CD14-positive monocyte (primary cell): ENCODE results near the gene RABGAP1. TPM values are rescaled to one million over a fixed set of nuclear protein-coding genes. Genes with fewer than 3 reads are reported as not detected.

Experiments used
- DNase-seq, 3 donors: peaks; one replicate each; pipeline ENCODE4 v3.0.0-alpha.2; 2011 to 2022
- H2AFZ ChIP-seq: 2 replicates; pipeline ENCODE4 v1.6.0; 2012; ENCODE audit warnings: mild to moderate bottlenecking, low read depth, low read length, inconsistent platforms; ENCODE audit not compliant: insufficient read depth, poor library complexity, severe bottlenecking
- H3K27ac ChIP-seq, 2 donors: 1 replicate in 1 of 2; 2 replicates in 1 of 2; pipeline ENCODE4 v1.5.1; 2012 to 2013; ENCODE audit warnings: low read length in 2 of 2, control low read depth in 1 of 2, inconsistent platforms in 1 of 2, low read depth in 1 of 2, mild to moderate bottlenecking in 1 of 2
- H3K27me3 ChIP-seq, 2 donors: one replicate each; pipeline versions ENCODE4 v1.6.0 to v1.6.1; 2011 to 2013; ENCODE audit warnings: low read length in 2 of 2; ENCODE audit not compliant: control insufficient read depth in 2 of 2, insufficient read depth in 2 of 2
- H3K36me3 ChIP-seq, 2 donors: replicated peaks in 1 of 2; 1 replicate in 1 of 2; 2 replicates in 1 of 2; pipeline versions ENCODE4 v1.5.1 to v1.6.1; 2012 to 2013; ENCODE audit warnings: low read length in 2 of 2, control low read depth in 1 of 2, inconsistent platforms in 1 of 2, mild to moderate bottlenecking in 1 of 2; ENCODE audit not compliant: insufficient read depth in 2 of 2, control insufficient read depth in 1 of 2
- H3K4me1 ChIP-seq, 2 donors: 1 replicate in 1 of 2; 2 replicates in 1 of 2; pipeline versions ENCODE4 v1.5.1 to v1.6.1; 2012 to 2013; ENCODE audit warnings: low read length in 2 of 2, control low read depth in 1 of 2, inconsistent platforms in 1 of 2, mild to moderate bottlenecking in 1 of 2, moderate library complexity in 1 of 2; ENCODE audit not compliant: insufficient read depth in 2 of 2, control insufficient read depth in 1 of 2
- H3K4me2 ChIP-seq: replicated peaks from 2 replicates; pipeline ENCODE3; 2012; ENCODE audit warnings: low read length, moderate library complexity, mild to moderate bottlenecking; ENCODE audit not compliant: poor library complexity, severe bottlenecking; ENCODE audit errors: extremely low read depth
- H3K4me3 ChIP-seq, 3 experiments: fragments of 200-600 bp in 1 of 3; sonication (generic) in 1 of 3; replicated peaks in 1 of 3; 1 replicate in 2 of 3; 2 replicates in 1 of 3; pipeline ENCODE4 v1.5.1; 2011 to 2013; ENCODE audit warnings: low read length in 3 of 3, mild to moderate bottlenecking in 3 of 3, control low read depth in 2 of 3, low read depth in 2 of 3, inconsistent platforms in 1 of 3, moderate library complexity in 1 of 3
- H3K79me2 ChIP-seq: 2 replicates; pipeline ENCODE4 v1.6.0; 2012; ENCODE audit warnings: mild to moderate bottlenecking, control low read depth, inconsistent platforms, low read length, moderate library complexity; ENCODE audit not compliant: insufficient read depth
- H3K9ac ChIP-seq: 2 replicates; pipeline ENCODE4 v1.6.0; 2017; ENCODE audit warnings: low read length, mild to moderate bottlenecking; ENCODE audit not compliant: insufficient read depth, poor library complexity, severe bottlenecking
- H3K9me3 ChIP-seq, 2 donors: replicated peaks in 1 of 2; 1 replicate in 1 of 2; 2 replicates in 1 of 2; pipeline versions ENCODE4 v1.5.1 to v1.6.1; 2012 to 2013; ENCODE audit warnings: low read length in 2 of 2, control low read depth in 1 of 2; ENCODE audit not compliant: control insufficient read depth in 1 of 2, insufficient read depth in 1 of 2
- H4K20me1 ChIP-seq: 2 replicates; pipeline ENCODE4 v1.6.0; 2012; ENCODE audit warnings: mild to moderate bottlenecking, low read length, control low read depth, moderate library complexity; ENCODE audit not compliant: insufficient read depth
- H3K27ac Mint-ChIP-seq, 7 donors: one replicate each; pipeline ENCODE4 v1.8.0; 2020; ENCODE audit warnings: mild to moderate bottlenecking in 7 of 7, mixed read lengths in 7 of 7, moderate library complexity in 6 of 7, inconsistent platforms in 2 of 7
- H3K27me3 Mint-ChIP-seq, 3 donors: one replicate each; pipeline ENCODE4 v1.8.0; 2021 to 2022; ENCODE audit warnings: low read depth in 3 of 3, mild to moderate bottlenecking in 3 of 3, mixed read lengths in 3 of 3, moderate library complexity in 3 of 3, inconsistent platforms in 1 of 3
- H3K36me3 Mint-ChIP-seq, 2 donors: one replicate each; pipeline ENCODE4 v1.8.0; 2020; ENCODE audit warnings: mixed read lengths in 2 of 2, inconsistent platforms in 1 of 2, mild to moderate bottlenecking in 1 of 2
- H3K4me1 Mint-ChIP-seq: one replicate; pipeline ENCODE4 v1.8.0; 2020; ENCODE audit warnings: mild to moderate bottlenecking, mixed read lengths
- H3K4me3 Mint-ChIP-seq, 2 donors: one replicate each; pipeline ENCODE4 v1.8.0; 2020; ENCODE audit warnings: mild to moderate bottlenecking in 2 of 2, mixed read lengths in 2 of 2, moderate library complexity in 1 of 2
- H3K9me3 Mint-ChIP-seq, 7 donors: one replicate each; pipeline ENCODE4 v1.8.0; 2020 to 2022; ENCODE audit warnings: mixed read lengths in 7 of 7, mild to moderate bottlenecking in 6 of 7, moderate library complexity in 6 of 7, inconsistent platforms in 2 of 7
- WGBS: methylation state at CpG from one replicate; pipeline ENCODE4 v1.1.5; 2013; ENCODE audit warnings: missing lambda C conversion rate; ENCODE audit not compliant: insufficient coverage; 5-methylcytosine and 5-hydroxymethylcytosine counted together
- intact Hi-C, 2 donors: fragments of 100-400 bp; cut with micrococcal nuclease; formaldehyde crosslinking; loops; one replicate each; pipeline versions ENCODE4 v1.15.0 to v1.15.1; 2023
- polyA plus RNA-seq, 3 donors: library from polyadenylated mRNA; depleted of rRNA in 1 of 3; unstranded in 2 of 3; stranded (reverse) in 1 of 3; fragments of 300-500 nt in 2 of 3; fragments of >200 nt in 1 of 3; fragmentation: Illumina TruSeq in 2 of 3; gene quantifications; 1 replicate in 2 of 3; 2 replicates in 1 of 3; pipeline ENCODE4 v1.2.3, GENCODE V29; 2012 to 2021
- TF ChIP-seq, protein P1 (sequence below): fragments of 200-600 bp; IDR thresholded peaks from one replicate; pipeline ENCODE4 v1.8.0; 2022; ENCODE audit warnings: antibody characterized with exemption, mild to moderate bottlenecking

Gene RABGAP1
- polyA plus RNA-seq, 3 donors: 14.7 to 24.1 (median 19.3) TPM

DNA sequence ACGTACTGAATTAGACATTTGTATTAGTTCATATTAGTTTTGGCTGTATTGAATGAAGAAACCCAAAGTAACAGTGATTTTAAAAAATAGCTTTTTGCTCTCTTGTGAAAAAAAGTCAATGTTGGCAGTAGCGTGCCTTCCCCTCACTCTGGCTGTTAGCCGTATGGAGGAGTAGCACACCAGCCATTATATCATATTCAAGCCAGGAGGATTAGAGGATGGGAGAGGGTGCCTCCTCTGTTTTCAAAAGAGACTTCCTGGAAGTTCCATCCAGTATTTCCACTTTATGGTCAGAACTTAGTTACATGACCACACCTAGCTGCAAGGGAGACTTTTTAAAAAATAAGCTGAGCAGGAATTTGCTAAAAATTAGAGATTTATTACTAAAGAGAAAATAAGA is 133.8 kb downstream of the RABGAP1 start:
- Histone ChIP-seq H3K36me3 (peaks cover 71 to 97% of the 10 kb centered on the region in 2 donors), H3K4me3 (no peak overlapping the region), H3K9me3 (no peaks in the 10 kb centered on the region), H3K9ac (no peak overlapping the region), H3K79me2 (no peaks in the 10 kb centered on the region), H3K27ac (no peak overlapping the region), H3K27me3 (no peaks in the 10 kb centered on the region), H4K20me1 (no peaks in the 10 kb centered on the region), H2AFZ (no peak overlapping the region), H3K4me2 (no peak overlapping the region), H3K4me1 (no peaks in the 10 kb centered on the region)
- H3K27me3 Mint-ChIP-seq: no peaks in the 10 kb centered on the region
- WGBS: 100% methylated on average over 1 of the region's 3 CpGs
- TF ChIP-seq, protein P1, sequence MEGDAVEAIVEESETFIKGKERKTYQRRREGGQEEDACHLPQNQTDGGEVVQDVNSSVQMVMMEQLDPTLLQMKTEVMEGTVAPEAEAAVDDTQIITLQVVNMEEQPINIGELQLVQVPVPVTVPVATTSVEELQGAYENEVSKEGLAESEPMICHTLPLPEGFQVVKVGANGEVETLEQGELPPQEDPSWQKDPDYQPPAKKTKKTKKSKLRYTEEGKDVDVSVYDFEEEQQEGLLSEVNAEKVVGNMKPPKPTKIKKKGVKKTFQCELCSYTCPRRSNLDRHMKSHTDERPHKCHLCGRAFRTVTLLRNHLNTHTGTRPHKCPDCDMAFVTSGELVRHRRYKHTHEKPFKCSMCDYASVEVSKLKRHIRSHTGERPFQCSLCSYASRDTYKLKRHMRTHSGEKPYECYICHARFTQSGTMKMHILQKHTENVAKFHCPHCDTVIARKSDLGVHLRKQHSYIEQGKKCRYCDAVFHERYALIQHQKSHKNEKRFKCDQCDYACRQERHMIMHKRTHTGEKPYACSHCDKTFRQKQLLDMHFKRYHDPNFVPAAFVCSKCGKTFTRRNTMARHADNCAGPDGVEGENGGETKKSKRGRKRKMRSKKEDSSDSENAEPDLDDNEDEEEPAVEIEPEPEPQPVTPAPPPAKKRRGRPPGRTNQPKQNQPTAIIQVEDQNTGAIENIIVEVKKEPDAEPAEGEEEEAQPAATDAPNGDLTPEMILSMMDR: no peak
- no peaks in the 10 kb centered on the region for H3K9me3 Mint-ChIP-seq
- no peak overlapping the region for H3K27ac Mint-ChIP-seq
- H3K36me3 Mint-ChIP-seq: peaks cover 74 to 82% of the 10 kb centered on the region in 2 donors
- DNase-seq: no peak
- H3K4me3 Mint-ChIP-seq: no peak overlapping the region
- H3K4me1 Mint-ChIP-seq: no peaks in the 10 kb centered on the region
- intact Hi-C loops: no loop called here

DNA sequence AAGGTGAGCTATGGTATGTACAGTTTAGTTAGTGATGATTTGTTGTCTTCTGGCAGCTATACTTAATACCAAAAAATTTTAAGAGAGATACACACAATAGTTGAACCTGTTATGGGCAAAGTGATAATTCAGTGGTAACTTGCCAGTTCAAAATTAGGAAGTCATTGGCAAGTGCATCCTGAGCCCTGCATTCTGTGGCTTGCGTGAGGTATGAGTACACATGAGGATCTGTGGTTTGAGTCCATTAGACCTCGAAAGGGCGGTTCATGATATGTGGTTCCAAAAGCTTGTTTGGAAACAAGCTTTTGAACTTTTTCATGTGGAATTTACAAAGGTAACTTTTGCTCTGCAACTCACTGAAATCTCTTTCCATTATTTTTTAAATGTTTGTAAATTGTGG is 139.6 kb downstream of the RABGAP1 start:
- Histone ChIP-seq H3K4me1 (no peaks in the 10 kb centered on the region), H2AFZ (no peak overlapping the region), H3K27me3 (no peaks in the 10 kb centered on the region), H3K9ac (no peak overlapping the region), H3K36me3 (peaks cover 80 to 99% of the 10 kb centered on the region in 2 donors), H4K20me1 (no peaks in the 10 kb centered on the region), H3K79me2 (no peaks in the 10 kb centered on the region), H3K4me2 (no peak overlapping the region), H3K9me3 (no peaks in the 10 kb centered on the region), H3K4me3 (no peak overlapping the region), H3K27ac (no peak overlapping the region)
- TF ChIP-seq, protein P1: no peak
- Mint-ChIP-seq H3K27ac (no peak overlapping the region), H3K9me3 (no peaks in the 10 kb centered on the region), H3K4me1 (no peaks in the 10 kb centered on the region), H3K4me3 (no peak overlapping the region), H3K36me3 (peaks cover 85 to 87% of the 10 kb centered on the region in 2 donors), H3K27me3 (no peaks in the 10 kb centered on the region)
- DNase-seq: no peak
- 30% methylated on average over 2 of the region's 3 CpGs for WGBS
- intact Hi-C loops: loop anchor here (2.0 to 5.0 kb wide), 2 partner anchors 267 to 270 kb away; no protein-coding TSS in a partner anchor
